HG03039 (cell line): ENCODE results near the gene CRKL.
"Not testable (repeated sequence)": the region's sequence is repeated elsewhere in the genome, so short reads cannot be mapped to it uniquely, and the experiment has no call there.

ENCODE experiments used
- ATAC-seq: cut with Tn5 transposase; IDR thresholded peaks from one replicate; pipeline ENCODE4 v1.9.1; 2021; ENCODE audit warnings: mild to moderate bottlenecking, moderate library complexity; ENCODE audit not compliant: unreplicated experiment

Gene CRKL

DNA sequence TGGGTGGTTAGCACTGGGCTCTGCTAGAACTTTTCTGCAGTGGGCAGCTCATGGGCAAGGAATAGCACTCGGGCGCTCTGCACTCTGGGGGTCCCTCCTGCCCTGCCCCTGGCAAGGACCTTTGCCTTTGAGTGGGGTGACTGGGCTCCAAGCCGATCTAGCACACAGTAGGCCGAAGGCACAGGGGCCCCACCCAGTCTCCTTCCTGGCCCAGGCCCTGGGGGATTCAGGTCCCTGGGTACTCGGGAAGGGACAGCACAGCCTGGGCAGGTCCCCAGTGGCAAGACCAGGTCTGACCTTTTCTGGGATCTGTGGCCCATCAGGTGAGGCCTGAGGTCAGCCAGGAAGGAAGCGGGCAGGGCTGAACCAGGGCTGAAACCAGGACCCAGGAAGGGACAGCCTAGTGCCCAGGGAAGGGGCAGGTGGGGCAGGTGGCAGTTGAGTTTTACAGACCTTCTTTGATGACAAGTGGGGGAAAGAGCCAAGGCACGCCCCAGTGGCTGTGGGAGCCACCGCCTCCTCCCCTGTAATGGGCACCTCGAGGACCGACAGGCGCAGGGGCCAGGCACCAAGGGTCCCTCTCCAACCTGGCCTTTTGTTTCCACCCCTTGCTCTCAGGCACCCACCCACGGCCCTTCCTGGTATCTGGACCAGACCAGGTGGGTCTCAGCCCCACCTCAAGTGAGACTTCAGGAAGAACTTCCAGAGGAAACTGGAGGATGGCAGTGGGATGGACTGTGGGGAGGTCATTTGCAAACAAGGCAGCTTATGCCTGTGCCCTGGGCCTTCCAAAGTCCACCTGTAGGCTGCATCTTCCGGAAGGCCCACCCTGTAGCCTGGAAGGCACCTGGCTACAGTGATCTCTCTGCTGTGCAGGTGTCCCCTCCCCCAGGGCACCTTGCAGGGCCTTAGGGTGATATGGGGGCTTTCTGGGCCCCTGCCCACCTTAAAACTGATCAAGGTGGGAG, 49.0 kb downstream of the CRKL start:
- no peak for ATAC-seq

DNA sequence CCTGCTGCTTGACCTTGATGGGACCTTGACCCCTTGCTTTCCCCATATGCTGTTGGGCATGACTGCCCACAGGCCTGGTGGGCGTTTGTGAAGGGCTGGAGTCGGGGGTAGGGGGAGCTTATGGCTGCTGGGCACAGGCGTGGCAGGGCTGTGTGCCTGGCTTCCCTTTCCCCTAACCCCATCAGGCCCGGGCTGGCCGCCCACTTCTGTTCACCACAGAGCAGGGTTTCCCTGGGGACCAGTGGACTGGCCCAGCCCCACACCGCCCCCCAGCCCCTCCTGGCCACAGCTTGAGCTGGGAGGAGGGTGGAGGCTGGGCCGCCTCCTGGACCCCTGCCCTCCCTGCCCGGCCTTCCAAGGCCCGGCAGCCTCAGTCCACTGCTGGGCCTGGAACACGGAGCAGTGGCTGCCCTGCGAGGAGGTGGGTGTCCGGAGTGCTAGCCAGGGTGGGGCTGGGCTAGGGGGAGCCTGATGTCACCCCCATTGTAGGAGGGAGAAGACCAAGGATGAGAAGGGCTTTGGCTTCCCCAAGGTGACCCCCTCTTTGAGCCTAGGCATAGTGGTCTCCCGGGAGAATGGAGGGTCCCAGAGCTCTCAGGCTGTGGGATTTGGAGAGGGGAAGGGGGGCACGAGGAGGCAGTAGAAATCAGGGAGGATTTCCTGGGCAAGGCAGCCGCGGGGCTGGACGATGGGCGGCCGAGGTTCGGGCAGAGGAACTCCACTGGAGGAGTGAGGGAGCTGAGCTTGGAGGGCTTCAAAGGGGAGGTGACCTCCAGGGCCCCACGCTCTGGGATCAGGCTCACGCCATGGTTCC, 49.9 kb downstream of the CRKL start, which contains the start of gene AIFM3:
Gene AIFM3 (plus strand): TSS at position 373 of the 814 bp plus-strand sequence. CDS start 690 bp downstream, outside the sequence.
- no peak for ATAC-seq

GRCh38 chr22:20967697-20968211, 50.5 kb downstream of the CRKL start:
- no peak for ATAC-seq

GRCh38 chr22:20968281-20968977, 51.2 kb downstream of the CRKL start:
- ATAC-seq: no peak

GRCh38 chr22:20970939-20971657, 53.9 kb downstream of the CRKL start:
- no peak for ATAC-seq

- not testable (repeated sequence) for ATAC-seq
Measured at GRCh38 chr22:20972014-20972694, 54.9 kb downstream of the CRKL start.

DNA sequence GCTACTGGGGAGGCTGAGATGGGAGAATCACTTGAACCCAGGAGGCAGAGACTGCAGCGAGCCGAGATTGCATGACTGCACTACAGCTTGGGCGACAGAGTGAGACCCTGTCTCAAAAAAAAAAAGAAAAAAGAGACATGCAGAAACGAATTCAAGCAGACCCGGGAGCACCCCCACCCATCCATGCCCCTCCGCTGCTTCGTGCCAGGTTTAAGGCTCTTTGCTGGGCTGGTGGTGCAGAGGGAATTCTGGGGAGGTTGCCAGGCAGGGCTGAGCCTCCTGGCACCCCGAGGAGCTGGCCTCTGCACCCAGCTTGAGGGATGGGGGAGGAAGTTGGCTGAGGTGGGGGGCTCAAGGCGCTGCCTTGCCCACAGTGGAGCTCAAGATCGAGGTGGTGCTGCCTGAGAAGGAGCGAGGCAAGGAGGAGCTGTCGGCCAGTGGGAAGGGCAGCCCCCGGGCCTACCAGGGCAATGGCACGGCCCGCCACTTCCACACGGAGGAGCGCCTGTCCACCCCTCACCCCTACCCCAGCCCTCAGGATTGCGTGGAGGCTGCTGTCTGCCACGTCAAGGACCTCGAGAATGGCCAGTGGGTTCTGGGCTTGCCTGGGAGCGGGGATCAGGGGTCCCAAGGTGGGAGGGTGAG, 55.8 kb downstream of the CRKL start:
- no peak for ATAC-seq

- no peak for ATAC-seq
Measured at GRCh38 chr22:20973634-20974286, 56.6 kb downstream of the CRKL start.

- no peak for ATAC-seq
Measured at GRCh38 chr22:20974336-20974955, 57.2 kb downstream of the CRKL start.

DNA sequence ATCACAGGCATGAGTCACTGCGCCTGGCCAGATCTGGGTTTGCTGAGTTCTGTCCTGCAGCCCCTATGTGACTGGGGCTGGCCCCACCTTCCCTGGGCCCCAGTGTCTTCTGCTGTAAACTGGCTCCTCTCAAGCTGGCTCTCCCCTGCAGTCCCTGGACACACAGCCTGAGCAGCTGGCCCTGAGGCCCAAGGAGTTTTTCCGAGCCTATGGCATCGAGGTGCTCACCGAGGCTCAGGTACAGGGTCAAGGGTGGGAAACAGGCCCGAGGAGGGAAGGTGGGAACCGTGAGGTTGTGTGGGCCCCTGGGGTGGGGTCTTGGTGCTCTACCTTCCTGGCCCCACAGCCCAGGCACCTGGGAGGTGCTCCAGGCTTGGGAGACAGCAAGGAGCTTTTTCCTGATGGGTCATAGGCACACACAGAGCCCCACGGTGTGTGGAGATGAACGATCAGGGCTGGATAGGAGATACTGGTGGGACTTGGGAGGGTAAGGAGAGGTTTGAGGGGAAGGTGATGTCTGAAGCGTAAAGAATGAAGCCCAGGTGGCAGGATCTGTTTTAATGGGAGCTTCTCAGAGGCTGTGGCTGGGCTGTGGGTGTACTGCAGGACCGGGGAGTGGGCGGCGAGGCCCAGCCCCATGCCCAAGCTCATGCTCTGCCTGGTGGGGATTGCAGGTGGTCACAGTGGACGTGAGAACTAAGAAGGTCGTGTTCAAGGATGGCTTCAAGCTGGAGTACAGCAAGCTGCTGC, 58.5 kb downstream of the CRKL start:
- no peak for ATAC-seq

DNA sequence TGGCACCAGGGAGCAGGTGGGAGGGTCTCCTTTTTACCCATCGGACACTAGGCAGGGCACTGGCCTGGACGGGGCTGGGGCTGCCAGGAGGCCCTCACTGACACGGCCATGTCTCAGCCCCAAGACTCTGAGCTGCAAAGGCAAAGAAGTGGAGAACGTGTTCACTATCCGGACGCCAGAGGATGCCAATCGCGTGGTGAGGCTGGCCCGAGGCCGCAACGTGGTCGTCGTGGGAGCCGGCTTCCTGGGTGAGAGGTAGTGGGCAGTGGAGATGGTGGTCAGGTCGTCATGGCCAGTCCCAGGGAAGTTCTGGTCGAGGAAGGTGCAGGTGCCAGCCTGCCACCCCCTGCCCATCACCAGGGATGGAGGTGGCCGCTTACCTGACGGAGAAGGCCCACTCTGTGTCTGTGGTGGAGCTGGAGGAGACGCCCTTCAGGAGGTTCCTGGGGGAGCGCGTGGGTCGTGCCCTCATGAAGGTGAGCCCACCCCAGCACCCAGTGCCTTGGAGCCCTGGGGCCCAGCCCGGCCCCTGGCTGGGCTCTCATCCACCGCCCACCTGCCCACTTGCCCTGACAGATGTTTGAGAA, 59.2 kb downstream of the CRKL start:
- ATAC-seq: no peak

- no peak for ATAC-seq
Measured at GRCh38 chr22:20977019-20977418, 59.8 kb downstream of the CRKL start.

DNA sequence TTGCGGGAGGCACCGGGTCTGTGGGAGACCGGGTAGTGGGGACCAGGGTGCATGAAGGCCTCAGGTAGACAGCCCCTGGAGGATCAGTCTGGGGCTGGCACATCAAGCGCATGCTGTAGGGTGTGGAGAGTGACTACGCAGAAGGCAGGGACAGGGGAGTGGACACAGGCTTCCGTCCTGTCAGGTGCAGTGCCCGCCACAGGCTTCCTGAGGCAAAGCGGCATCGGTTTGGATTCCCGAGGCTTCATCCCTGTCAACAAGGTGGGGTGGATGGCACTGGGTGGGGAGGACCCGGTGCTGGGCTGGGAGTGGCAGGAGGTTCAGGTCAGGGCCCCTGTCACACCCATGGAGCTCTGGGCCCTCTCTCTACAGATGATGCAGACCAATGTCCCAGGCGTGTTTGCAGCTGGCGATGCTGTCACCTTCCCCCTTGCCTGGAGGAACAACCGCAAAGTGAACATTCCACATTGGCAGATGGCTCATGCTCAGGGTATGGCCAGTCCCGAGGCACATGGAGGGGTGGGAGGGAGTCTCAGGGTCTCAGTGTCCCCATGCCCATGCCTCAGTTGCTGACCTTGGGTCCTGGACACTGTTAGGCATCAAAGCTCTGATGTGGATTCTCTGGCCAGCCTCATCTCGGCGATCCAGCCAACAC, 60.4 kb downstream of the CRKL start:
- ATAC-seq: no peak

DNA sequence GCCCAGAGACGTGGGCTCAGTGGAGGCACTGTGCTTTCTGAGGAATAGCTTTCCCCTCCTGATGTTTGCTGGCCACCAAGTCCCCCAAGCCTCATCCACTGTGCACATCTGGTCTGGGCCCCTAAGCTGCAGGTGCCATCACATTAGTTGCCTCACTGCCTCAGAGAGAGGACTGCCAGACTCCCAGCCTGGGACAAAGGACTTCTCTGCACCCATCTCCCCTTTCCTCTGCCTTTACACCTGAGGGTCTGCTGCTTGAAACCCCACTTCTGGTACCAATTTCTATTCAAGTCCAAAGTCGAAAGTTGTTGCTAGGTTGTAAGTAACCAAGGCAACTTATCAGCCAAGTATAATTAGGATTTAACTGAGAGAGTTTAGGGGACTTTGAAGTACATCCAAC, 61.2 kb downstream of the CRKL start:
- no peak for ATAC-seq

DNA sequence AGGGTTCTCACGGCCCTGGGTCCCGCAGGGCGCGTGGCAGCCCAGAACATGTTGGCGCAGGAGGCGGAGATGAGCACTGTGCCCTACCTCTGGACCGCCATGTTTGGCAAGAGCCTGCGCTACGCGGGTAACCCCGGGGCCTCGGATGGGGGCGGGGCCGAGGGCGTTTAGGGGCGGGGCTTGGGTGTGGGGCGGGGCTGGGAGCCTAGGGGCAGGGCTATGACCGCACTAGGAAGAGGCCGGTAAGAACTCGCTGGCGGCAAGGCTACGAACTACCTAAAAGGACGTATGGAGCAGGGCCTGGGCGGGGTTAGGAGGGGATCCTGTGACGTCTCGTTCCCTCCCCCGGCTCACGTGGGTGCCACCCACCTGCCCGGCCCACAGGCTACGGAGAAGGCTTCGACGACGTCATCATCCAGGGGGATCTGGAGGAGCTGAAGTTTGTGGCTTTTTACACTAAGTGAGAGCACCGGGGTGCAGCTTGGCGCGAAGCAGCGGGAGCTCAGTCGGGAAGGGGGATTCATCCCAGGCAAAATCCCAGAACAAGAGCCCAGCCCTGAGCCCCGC, 62.1 kb downstream of the CRKL start:
- ATAC-seq: no peak

DNA sequence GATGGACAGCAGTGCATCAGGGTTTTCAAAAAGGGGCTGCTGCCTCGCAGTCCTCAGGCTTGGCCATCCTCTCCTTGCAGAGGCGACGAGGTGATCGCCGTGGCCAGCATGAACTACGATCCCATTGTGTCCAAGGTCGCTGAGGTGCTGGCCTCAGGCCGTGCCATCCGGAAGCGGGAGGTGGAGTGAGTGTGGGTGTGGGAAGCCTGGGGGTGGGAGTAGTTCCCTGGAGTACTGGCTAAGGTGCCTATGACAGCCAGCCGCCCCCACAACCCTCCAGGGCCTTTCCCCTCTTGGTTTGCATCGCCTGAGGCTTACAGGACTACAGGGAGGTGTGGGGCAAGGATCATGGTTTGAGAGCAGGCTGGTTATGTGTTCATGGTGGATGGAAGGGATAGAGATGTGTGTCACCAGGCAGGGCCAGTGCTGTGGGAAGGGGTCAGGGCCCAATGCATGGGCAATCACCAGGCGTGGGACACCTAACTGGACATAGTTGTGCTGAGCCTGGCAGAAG, 62.8 kb downstream of the CRKL start:
- no peak for ATAC-seq
